Measurements from ENCODE around the gene B4GALT5. TPM values are rescaled to one million over a fixed set of nuclear protein-coding genes. Genes with fewer than 3 reads are reported as not detected.

The B4GALT5 gene
- total RNA-seq, 1 experiment from 2014 or later, result 63.1 TPM

- BruUV-seq (replicated peaks), result no TSS peak
- H3K4me1 ChIP-seq (replicated peaks; ENCODE audit: insufficient read depth), result peaks cover 53% of the 10 kb centered on the region
- no peak overlapping the region for H2AFZ ChIP-seq
- H3K79me2 ChIP-seq (ENCODE audit: low read depth), result peaks cover 1% of the 10 kb centered on the region; the same call in 1 of the 2 replicates
- H3F3A ChIP-seq (ENCODE audit: insufficient read depth, low read depth), result peaks cover 28% of the 10 kb centered on the region
- peak in 1 of 2 experiments; percentile 62 for DNase-seq
- H3K9me2 ChIP-seq (ENCODE audit: insufficient read depth), result no peaks in the 10 kb centered on the region
- peak; percentile 43; the same call in 1 of the 2 replicates for TF ChIP-seq CTCF (conservative IDR thresholded peaks at IDR 0.05)
- no peak for TF ChIP-seq EZH2 (IDR thresholded peaks at IDR 0.05; ENCODE audit: low read depth)
- no peaks in the 10 kb centered on the region for H3K9me3 ChIP-seq (ENCODE audit: insufficient read depth, low read depth)
- ChIA-PET POLR2A (ENCODE audit: unreplicated experiment) (no interaction called here), CTCF (interaction anchor here (0.9 to 3.0 kb wide), 3 partner anchors 19 to 62 kb away, joined by 3 to 33 read pairs (median 3); no protein-coding TSS in a partner anchor)
- intact Hi-C loops (cut with micrococcal nuclease; ENCODE audit: unreplicated experiment), result no loop called here
- H3K36me3 ChIP-seq (ENCODE audit: low read depth), result no peaks in the 10 kb centered on the region
- no peak overlapping the region for H3K4me3 ChIP-seq
- H3K27me3 ChIP-seq (ENCODE audit: insufficient read depth, low read depth), result no peaks in the 10 kb centered on the region
- H3K4me2 ChIP-seq, result peak overlapping the region; percentile 47
- H4K20me1 ChIP-seq (ENCODE audit: insufficient read depth), result no peaks in the 10 kb centered on the region
- H3K27ac ChIP-seq, result peak overlapping the region; percentile 65; the same call in 1 of the 2 replicates
Measured at GRCh38 chr20:49603209-49603627, 110.5 kb downstream of the B4GALT5 start.

GRCh38 chr20:49602345-49603208, 111.1 kb downstream of the B4GALT5 start:
- DNase-seq, result no peak
- no peak overlapping the region for H3K4me3 ChIP-seq
- H3K79me2 ChIP-seq (ENCODE audit: low read depth), result peaks cover 5% of the 10 kb centered on the region; the same call in 1 of the 2 replicates
- no peak overlapping the region for H3K4me2 ChIP-seq
- H3K27ac ChIP-seq, result no peak overlapping the region
- H3K9me3 ChIP-seq (ENCODE audit: insufficient read depth, low read depth), result no peaks in the 10 kb centered on the region
- intact Hi-C loops (cut with micrococcal nuclease; ENCODE audit: unreplicated experiment), result no loop called here
- TF ChIP-seq EZH2 (IDR thresholded peaks at IDR 0.05; ENCODE audit: low read depth) (no peak), CTCF (conservative IDR thresholded peaks at IDR 0.05) (no peak)
- no peaks in the 10 kb centered on the region for H3K36me3 ChIP-seq (ENCODE audit: low read depth)
- H4K20me1 ChIP-seq (ENCODE audit: insufficient read depth), result no peaks in the 10 kb centered on the region
- BruUV-seq (replicated peaks), result no TSS peak
- no peak overlapping the region for H2AFZ ChIP-seq
- H3F3A ChIP-seq (ENCODE audit: insufficient read depth, low read depth), result peaks cover 34% of the 10 kb centered on the region
- no peaks in the 10 kb centered on the region for H3K9me2 ChIP-seq (ENCODE audit: insufficient read depth)
- ChIA-PET POLR2A (ENCODE audit: unreplicated experiment) (no interaction called here), CTCF (interaction anchor here (3.0 kb wide), 1 partner anchor 61 kb away, joined by 33 read pairs; no protein-coding TSS in a partner anchor)
- H3K4me1 ChIP-seq (replicated peaks; ENCODE audit: insufficient read depth), result peaks cover 54% of the 10 kb centered on the region
- H3K27me3 ChIP-seq (ENCODE audit: insufficient read depth, low read depth), result no peaks in the 10 kb centered on the region

GRCh38 chr20:49601153-49601924, 112.3 kb downstream of the B4GALT5 start:
- BruUV-seq (replicated peaks), result no TSS peak
- Histone ChIP-seq H3K9me3 (ENCODE audit: insufficient read depth, low read depth) (no peaks in the 10 kb centered on the region), H3K9me2 (ENCODE audit: insufficient read depth) (no peaks in the 10 kb centered on the region), H3F3A (ENCODE audit: insufficient read depth, low read depth) (peaks cover 42% of the 10 kb centered on the region), H3K4me1 (replicated peaks; ENCODE audit: insufficient read depth) (peaks cover 54% of the 10 kb centered on the region), H4K20me1 (ENCODE audit: insufficient read depth) (no peaks in the 10 kb centered on the region), H2AFZ (no peak overlapping the region), H3K27ac (no peak overlapping the region), H3K4me3 (no peak overlapping the region), H3K4me2 (no peak overlapping the region), H3K36me3 (ENCODE audit: low read depth) (no peaks in the 10 kb centered on the region), H3K27me3 (ENCODE audit: insufficient read depth, low read depth) (no peaks in the 10 kb centered on the region), H3K79me2 (ENCODE audit: low read depth) (peaks cover 5% of the 10 kb centered on the region; the same call in 1 of the 2 replicates)
- POLR2A ChIA-PET (ENCODE audit: unreplicated experiment), result interaction anchor here (0.6 kb wide), 1 partner anchor 95 kb away, joined by 3 read pairs; no protein-coding TSS in a partner anchor
- CTCF ChIA-PET, result no interaction called here
- TF ChIP-seq EZH2 (IDR thresholded peaks at IDR 0.05; ENCODE audit: low read depth), result no peak
- no peak for TF ChIP-seq CTCF (conservative IDR thresholded peaks at IDR 0.05)
- DNase-seq, result no peak
- intact Hi-C loops (cut with micrococcal nuclease; ENCODE audit: unreplicated experiment), result no loop called here

Measured in PC-9 (cell line).